K562 (cell line): ENCODE results near the gene ERBB4. TPM values are rescaled to one million over a fixed set of nuclear protein-coding genes. Genes with fewer than 3 reads are reported as not detected.

Experiments
- ATAC-seq: fragments of 200-7000 bp; cut with Tn5 transposase; 3 replicates; pipeline ENCODE4 v1.9.1; 2020; ENCODE audit warnings: moderate library complexity
- BruUV-seq: library from RNA; stranded (reverse); fragments of 400-500 nt; replicated peaks from 2 replicates; lab custom pipeline; 2021; lab: Mats Ljungman, UMichigan
- CTCF ChIA-PET: fragments of 300-600 bp; formaldehyde crosslinking; extraction: SDS; loops from one replicate; lab custom pipeline; 2021; ENCODE audit warnings: low intra/inter-chr PET ratio; lab: Yijun Ruan, JAX
- POLR2A ChIA-PET: fragments of 300-600, 350-650 bp; sonication (Branson Sonifier 250); formaldehyde crosslinking; extraction: SDS; loops from one replicate; lab custom pipeline; 2021; ENCODE audit warnings: antibody characterized with exemption, inconsistent platforms; lab: Yijun Ruan, JAX
- DNase-seq, 4 experiments: peaks; one replicate each; pipeline versions ENCODE4 v3.0.0 to v3.0.0-alpha.2; 2011 to 2018; ENCODE audit warnings: low spot score in 3 of 4, mixed read lengths in 3 of 4; ENCODE audit errors: extremely low read depth in 1 of 4
- FAIRE-seq: peaks from 2 replicates; lab custom pipeline; 2011; peaks lifted over from hg19 to GRCh38; lab: Jason Lieb, UNC
- H2AFZ ChIP-seq: 2 replicates; pipeline ENCODE4 v1.6.0; 2011; ENCODE audit warnings: low read depth, low read length, control low read depth, inconsistent platforms
- H3K27ac ChIP-seq: fragments of 200-600 bp; 3 replicates; pipeline ENCODE4 v1.8.0; 2011; ENCODE audit warnings: low read depth, mild to moderate bottlenecking, control low read depth, inconsistent platforms, low read length, moderate library complexity, mixed read lengths; ENCODE audit errors: extremely low read depth
- H3K27me3 ChIP-seq, 2 experiments: fragments of 300-600 bp in 1 of 2; 2 replicates in 1 of 2; 3 replicates in 1 of 2; pipeline versions ENCODE4 v1.6.0 to v1.8.0; 2011; ENCODE audit warnings: inconsistent platforms in 2 of 2, low read length in 2 of 2, mild to moderate bottlenecking in 1 of 2, mixed read lengths in 1 of 2, moderate library complexity in 1 of 2; ENCODE audit not compliant: control insufficient read depth in 2 of 2, insufficient read depth in 2 of 2
- H3K36me3 ChIP-seq: fragments of 300-600 bp; 3 replicates; pipeline ENCODE4 v1.8.0; 2011; ENCODE audit warnings: mild to moderate bottlenecking, low read length, inconsistent platforms; ENCODE audit not compliant: control insufficient read depth, insufficient read depth
- H3K4me1 ChIP-seq, 2 experiments: fragments of 200-600 bp in 1 of 2; replicated peaks in 1 of 2; 2 replicates in 1 of 2; 3 replicates in 1 of 2; pipeline versions ENCODE4 v1.5.1 to v1.8.0; 2011; ENCODE audit warnings: inconsistent platforms in 2 of 2, low read length in 2 of 2, mild to moderate bottlenecking in 1 of 2, mixed read lengths in 1 of 2, moderate library complexity in 1 of 2; ENCODE audit not compliant: control insufficient read depth in 2 of 2, insufficient read depth in 2 of 2
- H3K4me2 ChIP-seq: 2 replicates; pipeline ENCODE4 v1.6.1; 2011; ENCODE audit warnings: low read length, control low read depth, inconsistent platforms, mixed read lengths; ENCODE audit not compliant: insufficient read depth
- H3K4me3 ChIP-seq: fragments of 200-600 bp; sonication (generic), shearing (Covaris generic); 2 replicates; pipeline ENCODE4 v1.5.1; 2016; ENCODE audit warnings: control low read depth, inconsistent platforms
- H3K79me2 ChIP-seq: fragments of 200-600 bp; 3 replicates; pipeline ENCODE4 v1.8.0; 2011; ENCODE audit warnings: low read length, inconsistent platforms; ENCODE audit not compliant: control insufficient read depth, insufficient read depth
- H3K9ac ChIP-seq, 2 experiments: 2 replicates each; pipeline versions ENCODE4 v1.6.0 to v1.6.1; 2011; ENCODE audit warnings: low read depth in 2 of 2, low read length in 2 of 2, control low read depth in 1 of 2, inconsistent platforms in 1 of 2, mild to moderate bottlenecking in 1 of 2, mixed read lengths in 1 of 2; ENCODE audit not compliant: insufficient read depth in 1 of 2
- H3K9me1 ChIP-seq: one replicate; pipeline ENCODE4 v1.6.0; 2011; ENCODE audit warnings: inconsistent platforms, mild to moderate bottlenecking, low read length, moderate library complexity; ENCODE audit not compliant: control insufficient read depth, insufficient read depth
- H3K9me3 ChIP-seq: replicated peaks from 2 replicates; pipeline ENCODE4 v1.5.1; 2011; ENCODE audit warnings: low read depth, low read length, inconsistent platforms; ENCODE audit not compliant: control insufficient read depth, insufficient read depth
- H4K20me1 ChIP-seq: replicated peaks from 2 replicates; pipeline ENCODE4 v1.6.1; 2011; ENCODE audit warnings: low read length, inconsistent platforms, mixed read lengths; ENCODE audit not compliant: control insufficient read depth, insufficient read depth
- ARNT ChIP-seq, 2 experiments: fragments of 450-650 bp; IDR thresholded peaks; 2 replicates each; pipeline ENCODE4 v1.6.1; 2016; ENCODE audit warnings: mild to moderate bottlenecking in 1 of 2
- CBFA2T2 ChIP-seq: fragments of 450-650 bp; conservative IDR thresholded peaks from 2 replicates; pipeline ENCODE4 v1.6.1; 2017; ENCODE audit warnings: mild to moderate bottlenecking
- FOXA1 ChIP-seq: fragments of 450-650 bp; IDR thresholded peaks from 2 replicates; pipeline ENCODE4 v1.6.1; 2016; ENCODE audit warnings: mild to moderate bottlenecking, borderline replicate concordance
- FOXJ2 ChIP-seq: fragments of 200-800 bp; sonication (Bioruptor generic); IDR thresholded peaks from 2 replicates; pipeline ENCODE4 v1.6.1; 2016; ENCODE audit warnings: missing genetic modification characterization, missing compliant biosample characterization
- HSF4 ChIP-seq: fragments of 250-450 bp; sonication (Bioruptor Pico); IDR thresholded peaks from 2 replicates; pipeline ENCODE4 v2.1.2; 2022; ENCODE audit warnings: mild to moderate bottlenecking, moderate library complexity, borderline replicate concordance
- KHSRP ChIP-seq: fragments of 450-650 bp; IDR thresholded peaks from 2 replicates; pipeline ENCODE4 v1.6.1; 2017
- MECOM ChIP-seq: fragments of 250-450 bp; sonication (Bioruptor Pico); IDR thresholded peaks from 2 replicates; pipeline ENCODE4 v1.8.0; 2022; ENCODE audit warnings: inconsistent platforms
- NFIC ChIP-seq: fragments of 450-650 bp; IDR thresholded peaks from 2 replicates; pipeline ENCODE4 v1.6.1; 2017; ENCODE audit warnings: mild to moderate bottlenecking, inconsistent platforms
- NR2F6 ChIP-seq: fragments of 450-650 bp; formaldehyde crosslinking; IDR thresholded peaks from 2 replicates; pipeline ENCODE4 v1.4.0; 2020; ENCODE audit warnings: mild to moderate bottlenecking
- POLR2AphosphoS5 ChIP-seq: IDR thresholded peaks from 2 replicates; pipeline ENCODE4 v1.6.1; 2011; ENCODE audit warnings: mild to moderate bottlenecking, low read depth, low read length, moderate library complexity; ENCODE audit not compliant: control insufficient read depth, insufficient read depth
- SMARCC2 ChIP-seq: fragments of 450-650 bp; IDR thresholded peaks from 2 replicates; pipeline ENCODE4 v1.6.1; 2017; ENCODE audit warnings: antibody characterized with exemption, moderate library complexity, mild to moderate bottlenecking, low read depth
- TCF7L2 ChIP-seq: fragments of 150-350 bp; IDR thresholded peaks from 2 replicates; pipeline ENCODE4 v1.6.1; 2016; ENCODE audit warnings: low read depth, mild to moderate bottlenecking, low read length, moderate library complexity
- TRIM24 ChIP-seq, 2 experiments: fragments of 450-650 bp; IDR thresholded peaks; 2 replicates each; pipeline ENCODE4 v1.6.1; 2016
- ZNF239 ChIP-seq: fragments of 250-450 bp; sonication (Bioruptor Pico); IDR thresholded peaks from 2 replicates; pipeline ENCODE4 v1.4.0; 2020; ENCODE audit warnings: mild to moderate bottlenecking
- ZNF740 ChIP-seq, 3 experiments: fragments of 200-800 bp in 1 of 3; sonication (Bioruptor generic) in 1 of 3; sonication (generic) in 1 of 3; formaldehyde crosslinking in 1 of 3; IDR thresholded peaks; 2 replicates each; pipeline versions ENCODE4 v1.6.1 to v1.8.0; 2016 to 2022; ENCODE audit warnings: mild to moderate bottlenecking in 2 of 3, missing compliant biosample characterization in 2 of 3, missing genetic modification characterization in 2 of 3, missing genetic modification reagents in 1 of 3
- ZNF77 ChIP-seq: fragments of 250-450 bp; sonication (Bioruptor Pico); IDR thresholded peaks from 2 replicates; pipeline ENCODE4 v1.5.0; 2020
- WGBS: fragments of 100-300 bp; shearing (Covaris generic); methylation state at CpG from one replicate; pipeline ENCODE4 v1.1.6; 2016; ENCODE audit warnings: low coverage, mixed read lengths; ENCODE audit not compliant: insufficient coverage; ENCODE audit errors: missing lambda C conversion rate; 5-methylcytosine and 5-hydroxymethylcytosine counted together
- in situ Hi-C: fragments of 300-500 bp; cut with MboI; formaldehyde crosslinking; loops from 4 replicates; pipeline ENCODE4 v1.15.0; 2018; ENCODE audit warnings: inconsistent platforms, mixed read lengths
- intact Hi-C: fragments of 100-400 bp; cut with micrococcal nuclease; formaldehyde crosslinking; loops from 2 replicates; pipeline ENCODE4 v1.14.2; 2022
- polyA plus RNA-seq, 8 experiments: library from polyadenylated mRNA; depleted of rRNA in 4 of 8; stranded (reverse) in 5 of 8; unstranded in 3 of 8; fragments of >200 nt; fragmentation: Nextera tagmentation in 2 of 8; fragmentation: Illumina TruSeq in 1 of 8; extraction: Ambion mirVana in 2 of 8; extraction: Trizol in 1 of 8; gene quantifications; 2 replicates each; pipeline versions ENCODE4 v1.2.1 to v1.2.3, GENCODE V29; 2011 to 2014; ENCODE audit warnings: inconsistent platforms in 1 of 8, missing spikeins in 1 of 8
- total RNA-seq, 7 experiments: library from RNA; depleted of rRNA in 6 of 7; stranded (reverse); fragments of >200 nt in 6 of 7; fragmentation: Illumina TruSeq in 2 of 7; extraction: Trizol in 2 of 7; gene quantifications; 2 replicates each; pipeline versions ENCODE4 v1.2.1 to v1.2.3, GENCODE V29; 2011 to 2021; ENCODE audit warnings: low replicate concordance in 1 of 7

Gene ERBB4
- total and polyA plus RNA-seq, 9 of the 15 experiments (the other 6 are each of a cell fraction or from before 2014, with no cell fraction given), result not detected

GRCh38 chr2:211901226-211901846 lies 637.3 kb downstream of the ERBB4 start:
- in situ Hi-C loops, result no loop called here
- intact Hi-C loops, result no loop called here
- WGBS, result 0% methylated on average over 6 of the region's 6 CpGs

More at GRCh38 chr2:211901226-211901846, 637.3 kb downstream of the ERBB4 start:
- no peak for TF ChIP-seq TCF7L2
- no peak for TF ChIP-seq NFIC
- TF ChIP-seq POLR2AphosphoS5, result no peak
- no peak for TF ChIP-seq TRIM24 (IDR thresholded peaks at IDR 0.05)
- TF ChIP-seq SMARCC2, result no peak
- no peak for TF ChIP-seq FOXA1
- no peak for TF ChIP-seq FOXJ2 (tag)
- TF ChIP-seq CBFA2T2, result no peak
- no peak for TF ChIP-seq MECOM (CRISPR knock-in tag)
- TF ChIP-seq ZNF77 (CRISPR knock-in tag), result no peak
- no peak for TF ChIP-seq ARNT (IDR thresholded peaks at IDR 0.05)
- no peak for TF ChIP-seq KHSRP
- no peak for TF ChIP-seq ZNF239 (CRISPR knock-in tag)
- TF ChIP-seq ZNF740 (CRISPR knock-in tag; IDR thresholded peaks at IDR 0.05), result no peak
- TF ChIP-seq ZNF740 (tag; IDR thresholded peaks at IDR 0.05), result no peak
- no peak for TF ChIP-seq HSF4 (CRISPR knock-in tag)
- TF ChIP-seq NR2F6 (CRISPR knock-in tag), result no peak
- ATAC-seq (no peak), DNase-seq (no peak), FAIRE-seq (no peak)
- Histone ChIP-seq H3K4me2 (no peak overlapping the region), H2AFZ (no peak overlapping the region), H3K36me3 (no peaks in the 10 kb centered on the region), H4K20me1 (no peaks in the 10 kb centered on the region), H3K9ac (no peak overlapping the region), H3K27ac (no peak overlapping the region), H3K4me1 (no peaks in the 10 kb centered on the region), H3K9me1 (no peaks in the 10 kb centered on the region), H3K27me3 (no peaks in the 10 kb centered on the region), H3K4me3 (no peak overlapping the region), H3K79me2 (no peaks in the 10 kb centered on the region), H3K9me3 (no peaks in the 10 kb centered on the region)
- no TSS peak for BruUV-seq
- CTCF ChIA-PET, result no interaction called here
- POLR2A ChIA-PET, result no interaction called here
